ENCODE data around the gene ZFP28.

ZFP28 gene

GRCh38 chr19:56596676-56597075 lies 57.9 kb downstream of the ZFP28 start:
- no peak for DNase-seq

DNA sequence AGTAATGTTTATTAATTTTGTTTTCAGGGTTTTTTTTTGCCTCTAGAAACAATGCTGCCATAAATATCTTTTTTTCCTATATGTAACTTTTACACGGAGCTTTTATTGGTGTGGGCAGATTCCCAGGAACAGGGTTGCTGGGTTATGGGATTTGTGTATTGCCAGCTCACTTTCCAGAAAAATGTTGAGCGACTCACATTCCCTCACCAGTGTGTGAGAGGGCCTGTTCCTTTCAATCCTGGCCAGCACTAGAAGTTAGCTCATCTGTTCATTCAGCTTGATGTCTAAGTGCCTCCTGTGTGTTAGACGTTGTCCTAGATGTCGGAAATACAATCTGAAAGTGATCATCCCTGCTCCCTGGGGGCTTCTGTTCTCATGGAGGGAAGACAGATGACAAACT lies 58.9 kb downstream of the ZFP28 start:
- DNase-seq: no peak

- no peak for DNase-seq
Measured at GRCh38 chr19:56601375-56601774, 62.6 kb downstream of the ZFP28 start.

DNA sequence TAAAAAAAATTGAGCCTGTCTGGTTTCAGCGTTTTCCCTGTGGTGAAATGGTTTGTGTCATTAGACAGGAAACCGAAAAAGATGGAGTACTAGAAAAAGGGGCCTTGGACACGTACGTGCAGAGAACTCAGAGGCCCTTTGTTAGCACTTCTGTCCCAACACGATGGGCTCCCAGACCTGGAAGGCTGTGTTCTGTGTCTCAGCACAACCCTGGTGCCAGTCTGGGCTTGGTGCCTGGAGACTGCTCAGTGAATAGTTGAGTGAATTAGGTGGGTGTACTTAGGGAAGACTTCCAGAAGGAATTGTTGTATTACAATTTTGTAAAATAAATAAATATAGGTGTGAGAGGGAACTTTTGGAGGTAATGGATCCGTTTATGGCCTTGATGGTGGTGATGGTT lies 65.1 kb downstream of the ZFP28 start:
- no peak for DNase-seq

Data from DMS 273 treated with DMSO at 0.1 percent for 48 hours (cell line).